Trophoblast cell (in vitro differentiated cells and primary cell): ENCODE results near the gene CHMP4A.

Experiments
- DNase-seq, 2 donors: peaks; one replicate each; pipeline ENCODE4 v3.0.0-alpha.2; 2016
- H2AFZ ChIP-seq: 2 replicates; pipeline ENCODE4 v1.6.1; 2013; ENCODE audit warnings: low read length, moderate library complexity, mild to moderate bottlenecking; ENCODE audit not compliant: insufficient read depth, poor library complexity
- H2AK5ac ChIP-seq: 2 replicates; pipeline ENCODE4 v1.6.1; 2013; ENCODE audit warnings: mild to moderate bottlenecking, low read length
- H2BK120ac ChIP-seq: 2 replicates; pipeline ENCODE4 v1.6.1; 2013; ENCODE audit warnings: low read length, mild to moderate bottlenecking, moderate library complexity; ENCODE audit not compliant: insufficient read depth, poor library complexity
- H2BK12ac ChIP-seq: 2 replicates; pipeline ENCODE4 v1.6.1; 2013; ENCODE audit warnings: mild to moderate bottlenecking, low read length, moderate library complexity
- H2BK5ac ChIP-seq: 2 replicates; pipeline ENCODE4 v1.6.1; 2013; ENCODE audit warnings: low read length, low read depth, moderate library complexity, mild to moderate bottlenecking; ENCODE audit not compliant: poor library complexity
- H3K14ac ChIP-seq: 2 replicates; pipeline ENCODE4 v1.6.1; 2013; ENCODE audit warnings: mild to moderate bottlenecking, low read length
- H3K18ac ChIP-seq: 2 replicates; pipeline ENCODE4 v1.6.1; 2013; ENCODE audit warnings: mild to moderate bottlenecking, low read length
- H3K23ac ChIP-seq: 2 replicates; pipeline ENCODE4 v1.6.1; 2013; ENCODE audit warnings: low read length
- H3K27ac ChIP-seq: 2 replicates; pipeline ENCODE4 v1.5.1; 2013; ENCODE audit warnings: low read depth, mild to moderate bottlenecking, inconsistent platforms, low read length, moderate library complexity
- H3K27me3 ChIP-seq: 2 replicates; pipeline ENCODE4 v1.6.1; 2013; ENCODE audit warnings: inconsistent platforms, mild to moderate bottlenecking, low read length, moderate library complexity; ENCODE audit not compliant: insufficient read depth
- H3K36me3 ChIP-seq, 2 experiments: 1 replicate in 1 of 2; 2 replicates in 1 of 2; pipeline ENCODE4 v1.6.1; 2013; ENCODE audit warnings: low read length in 2 of 2, mild to moderate bottlenecking in 2 of 2, moderate library complexity in 1 of 2; ENCODE audit not compliant: insufficient read depth in 2 of 2, control insufficient read depth in 1 of 2
- H3K4ac ChIP-seq: 2 replicates; pipeline ENCODE4 v1.6.1; 2013; ENCODE audit warnings: low read depth, mild to moderate bottlenecking, low read length, moderate library complexity
- H3K4me1 ChIP-seq, 2 experiments: 1 replicate in 1 of 2; 2 replicates in 1 of 2; pipeline ENCODE4 v1.6.1; 2013; ENCODE audit warnings: low read length in 2 of 2, mild to moderate bottlenecking in 2 of 2, moderate library complexity in 1 of 2; ENCODE audit not compliant: insufficient read depth in 2 of 2, control insufficient read depth in 1 of 2
- H3K4me2 ChIP-seq: 2 replicates; pipeline ENCODE4 v1.6.1; 2013; ENCODE audit warnings: inconsistent platforms, mild to moderate bottlenecking, low read length, moderate library complexity
- H3K4me3 ChIP-seq: 2 replicates; pipeline ENCODE4 v1.5.1; 2013; ENCODE audit warnings: mild to moderate bottlenecking, low read depth, low read length, inconsistent platforms
- H3K79me1 ChIP-seq: one replicate; pipeline ENCODE4 v1.6.1; 2013; ENCODE audit warnings: low read length
- H3K79me2 ChIP-seq: 2 replicates; pipeline ENCODE4 v1.6.1; 2013; ENCODE audit warnings: low read length, mild to moderate bottlenecking; ENCODE audit not compliant: control insufficient read depth, insufficient read depth, poor library complexity
- H3K9ac ChIP-seq: 2 replicates; pipeline ENCODE4 v1.6.1; 2013; ENCODE audit warnings: mild to moderate bottlenecking, low read length
- H3K9me3 ChIP-seq: 2 replicates; pipeline ENCODE4 v1.6.1; 2013; ENCODE audit warnings: low read depth, mild to moderate bottlenecking, control low read depth, inconsistent platforms, low read length; ENCODE audit not compliant: insufficient read depth
- H4K12ac ChIP-seq: 2 replicates; pipeline ENCODE4 v1.6.1; 2013; ENCODE audit warnings: low read depth, mild to moderate bottlenecking, low read length, moderate library complexity
- H4K8ac ChIP-seq: 2 replicates; pipeline ENCODE4 v1.6.1; 2013; ENCODE audit warnings: low read depth, mild to moderate bottlenecking, low read length, moderate library complexity
- H4K91ac ChIP-seq: one replicate; pipeline ENCODE4 v1.6.1; 2013; ENCODE audit warnings: low read depth, mild to moderate bottlenecking, low read length, moderate library complexity
- WGBS: extraction: QIAGEN DNeasy Blood & Tissue Kit; methylation state at CpG from one replicate; pipeline ENCODE4 v1.1.7; 2013; ENCODE audit warnings: missing lambda C conversion rate; ENCODE audit not compliant: insufficient read length, insufficient coverage; ENCODE audit errors: extremely low coverage; 5-methylcytosine and 5-hydroxymethylcytosine counted together

The CHMP4A gene

DNA sequence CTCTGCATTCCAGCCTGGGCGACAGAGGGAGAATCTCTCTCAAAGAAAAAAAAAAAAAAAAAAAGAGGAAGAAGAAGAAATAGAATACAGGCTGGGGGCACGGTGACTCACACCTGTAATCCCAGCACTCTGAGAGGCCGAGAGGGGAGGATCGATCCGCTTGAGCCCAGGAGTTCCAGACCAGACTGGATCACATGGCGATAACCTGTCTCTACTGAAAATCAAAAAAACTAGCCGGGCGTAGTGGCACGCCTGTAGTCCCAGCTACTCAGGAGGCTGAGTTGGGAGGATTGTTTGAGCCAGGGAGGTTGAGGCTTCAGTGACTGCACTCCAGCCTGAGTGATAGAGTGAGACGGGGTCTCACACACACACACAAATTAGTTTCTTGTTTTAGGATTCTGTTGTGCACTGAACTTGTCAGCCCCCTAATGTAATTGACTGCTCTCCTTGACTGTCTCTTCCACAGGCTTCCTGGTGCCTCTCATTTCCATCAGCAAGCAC is 30.1 kb upstream of the CHMP4A start:
- peak overlapping the region; percentile 98 for H3K27ac ChIP-seq
- peak overlapping the region; percentile 63 for H3K14ac ChIP-seq
- H3K9ac ChIP-seq, result no peak overlapping the region
- peak overlapping the region; percentile 8 for H3K4ac ChIP-seq
- H3K27me3 ChIP-seq, result no peaks in the 10 kb centered on the region
- peak overlapping the region; percentile 52 for H2AK5ac ChIP-seq
- peak overlapping the region; percentile 48 for H4K8ac ChIP-seq
- H3K9me3 ChIP-seq, result peaks cover 4% of the 10 kb centered on the region
- H4K91ac ChIP-seq, result peak overlapping the region; percentile 59
- H3K4me1 ChIP-seq, result peaks cover 6 to 13% of the 10 kb centered on the region in 2 experiments
- H3K18ac ChIP-seq, result no peak overlapping the region
- H3K23ac ChIP-seq, result no peak overlapping the region
- peaks cover 4% of the 10 kb centered on the region for H3K79me2 ChIP-seq
- H2BK5ac ChIP-seq, result peak overlapping the region; percentile 65
- H4K12ac ChIP-seq, result peak overlapping the region; percentile 20
- H3K79me1 ChIP-seq, result peaks cover 10% of the 10 kb centered on the region
- H2BK120ac ChIP-seq, result peak overlapping the region; percentile 49
- WGBS, result no CpG with 5 or more reads among the region's 10 CpGs
- peak overlapping the region; percentile 75 for H3K4me2 ChIP-seq
- peaks cover 13 to 23% of the 10 kb centered on the region in 2 experiments for H3K36me3 ChIP-seq
- DNase-seq, result peak; percentile 58 to 61
- H3K4me3 ChIP-seq, result no peak overlapping the region
- H2AFZ ChIP-seq, result peak overlapping the region; percentile 11
- peak overlapping the region; percentile 67 for H2BK12ac ChIP-seq

DNA sequence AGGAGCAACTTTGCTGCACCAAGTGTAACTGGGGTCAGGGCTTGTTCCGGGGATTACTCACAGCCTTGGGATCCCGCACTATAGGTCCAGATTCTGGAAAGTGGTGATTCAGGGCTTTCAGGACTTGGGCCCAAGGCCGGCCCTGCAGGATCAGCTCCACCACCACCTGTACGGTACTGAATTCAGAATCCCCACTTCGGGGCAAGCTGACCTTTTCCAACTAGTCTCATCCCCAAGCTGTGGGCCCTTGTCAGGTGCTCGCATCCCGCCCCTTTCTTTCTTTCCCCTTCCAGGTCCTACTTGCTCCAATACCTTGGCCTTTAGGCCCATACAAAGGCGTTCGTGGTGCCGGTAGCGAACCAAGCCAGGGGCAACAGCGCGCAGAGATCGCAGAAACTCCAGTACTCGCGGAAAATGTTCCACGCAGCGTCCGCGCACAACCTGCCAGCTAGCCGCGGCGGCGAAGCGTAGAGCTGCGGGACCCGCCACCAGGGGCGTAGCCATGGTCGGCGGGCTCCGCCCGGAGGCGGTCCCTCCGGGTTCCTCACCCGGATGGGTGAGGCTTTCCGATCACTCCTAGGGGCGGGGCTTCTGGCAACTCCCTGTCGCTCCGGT is 28.6 kb upstream of the CHMP4A start:
- Histone ChIP-seq H3K36me3 (peaks cover 23 to 37% of the 10 kb centered on the region in 2 experiments), H4K8ac (peak overlapping the region; percentile 77), H3K4me1 (peaks cover 6 to 16% of the 10 kb centered on the region in 2 experiments), H4K12ac (peak overlapping the region; percentile 78), H3K9ac (peak overlapping the region; percentile 74), H2BK5ac (peak overlapping the region; percentile 74), H3K9me3 (peaks cover 4% of the 10 kb centered on the region), H2AK5ac (peak overlapping the region; percentile 42), H3K79me1 (peaks cover 10% of the 10 kb centered on the region), H3K4me2 (peak overlapping the region; percentile 75), H3K18ac (peak overlapping the region; percentile 45), H4K91ac (peak overlapping the region; percentile 78), H2BK12ac (no peak overlapping the region), H2BK120ac (peak overlapping the region; percentile 28), H3K79me2 (peaks cover 4% of the 10 kb centered on the region), H2AFZ (peak overlapping the region; percentile 38), H3K23ac (no peak overlapping the region), H3K4ac (peak overlapping the region; percentile 54), H3K4me3 (peak overlapping the region; percentile 82), H3K27me3 (no peaks in the 10 kb centered on the region), H3K27ac (peak overlapping the region; percentile 98), H3K14ac (peak overlapping the region; percentile 75)
- DNase-seq, result peak; percentile 94 to 97
- no CpG with 5 or more reads among the region's 39 CpGs for WGBS

DNA sequence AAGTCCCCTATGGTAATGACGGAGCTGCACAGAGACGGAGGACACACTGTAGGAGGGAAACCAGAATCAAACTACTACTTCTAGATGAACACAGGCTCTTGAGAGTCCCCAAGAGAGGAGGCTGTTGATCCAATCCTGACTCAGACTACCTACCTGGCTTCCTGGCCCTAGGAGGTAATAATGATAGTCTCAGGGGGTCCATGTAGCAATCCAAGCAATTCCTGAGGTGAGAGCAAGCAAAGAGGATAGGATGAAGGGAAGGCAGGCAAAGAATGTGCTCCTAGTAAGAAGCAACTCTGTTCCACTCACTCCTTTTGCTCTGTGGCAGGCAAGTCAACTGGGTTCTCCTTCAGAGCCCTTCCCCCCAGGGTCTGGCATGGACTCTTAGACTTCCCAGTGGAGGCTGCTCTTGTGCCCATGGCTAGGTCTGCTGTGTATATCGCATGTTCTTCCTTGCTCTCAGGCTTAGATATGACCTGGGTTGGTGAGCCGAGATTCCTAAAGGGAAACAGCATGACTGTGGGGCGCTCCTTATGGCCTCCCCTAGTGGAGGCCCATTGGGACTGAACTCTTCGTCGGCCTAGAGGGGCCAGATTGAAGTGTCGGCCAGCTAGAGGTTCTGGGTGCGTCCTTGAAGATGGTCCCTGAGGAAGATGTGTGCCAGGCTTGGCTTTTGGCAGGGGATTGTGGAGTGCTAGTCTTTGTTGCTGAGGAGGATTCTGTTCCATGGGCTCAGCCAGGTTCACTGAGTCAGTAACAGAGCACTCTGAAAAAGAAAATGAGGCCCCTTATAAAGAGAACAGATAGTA is 27.0 kb upstream of the CHMP4A start:
- H3K4me1 ChIP-seq, result peaks cover 6 to 16% of the 10 kb centered on the region in 2 experiments
- H3K79me2 ChIP-seq, result peaks cover 4% of the 10 kb centered on the region
- H3K9me3 ChIP-seq, result peaks cover 4% of the 10 kb centered on the region
- peak overlapping the region; percentile 44 for H3K4ac ChIP-seq
- H3K23ac ChIP-seq, result no peak overlapping the region
- no CpG with 5 or more reads among the region's 9 CpGs for WGBS
- no peak overlapping the region for H2AK5ac ChIP-seq
- H4K91ac ChIP-seq, result no peak overlapping the region
- H3K27ac ChIP-seq, result no peak overlapping the region
- H2BK5ac ChIP-seq, result no peak overlapping the region
- peak overlapping the region; percentile 53 for H3K18ac ChIP-seq
- no peak overlapping the region for H2BK12ac ChIP-seq
- no peak overlapping the region for H3K4me3 ChIP-seq
- H3K14ac ChIP-seq, result no peak overlapping the region
- DNase-seq, result no peak
- H3K4me2 ChIP-seq, result no peak overlapping the region
- no peak overlapping the region for H3K9ac ChIP-seq
- H4K8ac ChIP-seq, result no peak overlapping the region
- H3K79me1 ChIP-seq, result peaks cover 10% of the 10 kb centered on the region
- no peaks in the 10 kb centered on the region for H3K27me3 ChIP-seq
- H4K12ac ChIP-seq, result peak overlapping the region; percentile 26
- H2AFZ ChIP-seq, result no peak overlapping the region
- peaks cover 26 to 47% of the 10 kb centered on the region in 2 experiments for H3K36me3 ChIP-seq
- no peak overlapping the region for H2BK120ac ChIP-seq

DNA sequence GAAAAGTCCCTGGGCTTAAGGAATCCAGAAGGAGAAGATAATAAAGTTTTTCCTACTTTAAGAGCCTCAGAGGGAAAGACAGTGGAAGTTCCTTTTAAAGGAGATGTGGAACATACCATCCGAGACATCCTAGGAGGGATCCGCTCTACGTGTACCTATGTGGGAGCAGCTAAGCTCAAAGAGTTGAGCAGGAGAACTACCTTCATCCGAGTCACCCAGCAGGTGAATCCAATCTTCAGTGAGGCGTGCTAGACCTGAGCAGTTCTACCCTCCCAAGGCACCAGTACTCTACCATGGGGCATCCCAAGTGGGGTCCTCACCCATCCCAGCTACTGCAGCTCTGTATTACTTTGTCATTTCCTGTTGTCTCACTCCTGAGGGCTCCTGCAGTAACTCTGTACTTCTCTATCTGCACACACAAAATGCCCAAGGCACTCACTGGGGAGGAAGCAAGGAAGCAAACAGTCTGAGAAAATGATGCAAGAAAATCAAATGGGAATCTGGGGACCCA is 25.3 kb upstream of the CHMP4A start:
- Histone ChIP-seq H2BK12ac (no peak overlapping the region), H3K4me2 (no peak overlapping the region), H4K8ac (no peak overlapping the region), H3K23ac (no peak overlapping the region), H3K4ac (no peak overlapping the region), H3K36me3 (peaks cover 26 to 47% of the 10 kb centered on the region in 2 experiments), H2AFZ (no peak overlapping the region), H2AK5ac (no peak overlapping the region), H3K9ac (no peak overlapping the region), H3K79me2 (peaks cover 4% of the 10 kb centered on the region), H2BK120ac (no peak overlapping the region), H4K12ac (no peak overlapping the region), H3K27me3 (no peaks in the 10 kb centered on the region), H3K9me3 (peaks cover 4% of the 10 kb centered on the region), H3K27ac (no peak overlapping the region), H3K4me1 (peaks cover 4 to 14% of the 10 kb centered on the region in 2 experiments), H3K18ac (no peak overlapping the region), H3K4me3 (no peak overlapping the region), H2BK5ac (no peak overlapping the region), H4K91ac (no peak overlapping the region), H3K14ac (no peak overlapping the region), H3K79me1 (peaks cover 10% of the 10 kb centered on the region)
- WGBS, result no CpG with 5 or more reads among the region's 5 CpGs
- DNase-seq, result no peak
